H9 (cell line): ENCODE results near the gene AGXT. TPM values are rescaled to one million over a fixed set of nuclear protein-coding genes. Genes with fewer than 3 reads are reported as not detected.

Source experiments
- DNase-seq: peaks from one replicate; pipeline ENCODE4 v3.0.0-alpha.2; 2017
- H2AFZ ChIP-seq: one replicate; pipeline ENCODE4 v1.6.1; 2013; ENCODE audit warnings: mild to moderate bottlenecking, low read length, control low read depth, moderate library complexity
- H2AK5ac ChIP-seq: 2 replicates; pipeline ENCODE4 v1.6.1; 2013; ENCODE audit warnings: low read length, control low read depth, mixed read lengths; ENCODE audit not compliant: insufficient read length
- H2BK120ac ChIP-seq: one replicate; pipeline ENCODE4 v1.6.1; 2013; ENCODE audit warnings: low read depth, mild to moderate bottlenecking, low read length, control low read depth, inconsistent platforms; ENCODE audit not compliant: poor library complexity, severe bottlenecking
- H2BK12ac ChIP-seq: 2 replicates; pipeline ENCODE4 v1.6.1; 2013; ENCODE audit warnings: low read length, control low read depth, mixed read lengths, low read depth; ENCODE audit not compliant: insufficient read length
- H2BK15ac ChIP-seq: 2 replicates; pipeline ENCODE4 v1.6.1; 2013; ENCODE audit warnings: low read depth, low read length, control low read depth
- H2BK20ac ChIP-seq: one replicate; pipeline ENCODE4 v1.6.1; 2013; ENCODE audit warnings: low read depth, mild to moderate bottlenecking, low read length, control low read depth, inconsistent platforms; ENCODE audit not compliant: poor library complexity, severe bottlenecking
- H2BK5ac ChIP-seq: 2 replicates; pipeline ENCODE4 v1.6.1; 2013; ENCODE audit warnings: low read length, control low read depth, mixed read lengths; ENCODE audit not compliant: insufficient read length
- H3K14ac ChIP-seq: 2 replicates; pipeline ENCODE4 v1.6.1; 2013; ENCODE audit warnings: low read length, control low read depth; ENCODE audit not compliant: insufficient read depth
- H3K18ac ChIP-seq: 2 replicates; pipeline ENCODE4 v1.6.1; 2013; ENCODE audit warnings: low read depth, mild to moderate bottlenecking, mixed read lengths, low read length, control low read depth; ENCODE audit not compliant: insufficient read length
- H3K23ac ChIP-seq: 2 replicates; pipeline ENCODE4 v1.6.1; 2013; ENCODE audit warnings: low read length, control low read depth, mixed read lengths, low read depth; ENCODE audit not compliant: insufficient read length
- H3K23me2 ChIP-seq: 2 replicates; pipeline ENCODE4 v1.6.1; 2013; ENCODE audit warnings: low read depth, mild to moderate bottlenecking, mixed read lengths, low read length, control low read depth; ENCODE audit not compliant: insufficient read length, poor library complexity, severe bottlenecking
- H3K27ac ChIP-seq: 2 replicates; pipeline ENCODE4 v1.5.1; 2013; ENCODE audit warnings: low read length, control low read depth, mixed read lengths, low read depth; ENCODE audit not compliant: insufficient read length
- H3K27me3 ChIP-seq: 2 replicates; pipeline ENCODE4 v1.6.1; 2013; ENCODE audit warnings: low read length, control low read depth, inconsistent platforms; ENCODE audit not compliant: insufficient read depth
- H3K4ac ChIP-seq: 2 replicates; pipeline ENCODE4 v1.6.1; 2013; ENCODE audit warnings: low read depth, mild to moderate bottlenecking, control low read depth, inconsistent platforms, low read length, moderate library complexity
- H3K4me1 ChIP-seq: 2 replicates; pipeline ENCODE4 v1.6.1; 2013; ENCODE audit warnings: low read length, control low read depth, inconsistent platforms; ENCODE audit not compliant: insufficient read depth
- H3K4me2 ChIP-seq: 2 replicates; pipeline ENCODE4 v1.6.1; 2013; ENCODE audit warnings: low read length, control low read depth, mixed read lengths; ENCODE audit not compliant: insufficient read length, insufficient read depth
- H3K56ac ChIP-seq: 2 replicates; pipeline ENCODE4 v1.6.1; 2013; ENCODE audit warnings: low read depth, mild to moderate bottlenecking, mixed read lengths, low read length, control low read depth; ENCODE audit not compliant: insufficient read length
- H3K79me1 ChIP-seq: 2 replicates; pipeline ENCODE4 v1.6.1; 2013; ENCODE audit warnings: low read depth, mild to moderate bottlenecking, moderate library complexity, low read length, control low read depth, inconsistent platforms; ENCODE audit not compliant: insufficient read depth, poor library complexity, severe bottlenecking
- H3K79me2 ChIP-seq: 2 replicates; pipeline ENCODE4 v1.6.1; 2013; ENCODE audit warnings: low read length, control low read depth, inconsistent platforms; ENCODE audit not compliant: insufficient read depth
- H3K9ac ChIP-seq: 2 replicates; pipeline ENCODE4 v1.6.1; 2013; ENCODE audit warnings: low read length, control low read depth, mixed read lengths; ENCODE audit not compliant: insufficient read length; ENCODE audit errors: extremely low read depth
- H3K9me3 ChIP-seq: one replicate; pipeline ENCODE4 v1.6.1; 2013; ENCODE audit warnings: low read depth, low read length, inconsistent platforms; ENCODE audit not compliant: control insufficient read depth
- H3T11ph ChIP-seq: one replicate; pipeline ENCODE4 v1.6.1; 2013; ENCODE audit warnings: mild to moderate bottlenecking, low read length, control low read depth, inconsistent platforms
- H4K20me1 ChIP-seq: one replicate; pipeline ENCODE4 v1.6.1; 2013; ENCODE audit not compliant: control insufficient read depth, insufficient read length, insufficient read depth
- H4K5ac ChIP-seq: 2 replicates; pipeline ENCODE4 v1.6.1; 2013; ENCODE audit warnings: low read depth, mild to moderate bottlenecking, mixed read lengths, low read length, control low read depth; ENCODE audit not compliant: insufficient read length
- H4K8ac ChIP-seq: replicated peaks from 2 replicates; pipeline ENCODE4 v1.6.1; 2013; ENCODE audit warnings: low read length, control low read depth, mixed read lengths, low read depth; ENCODE audit not compliant: insufficient read length
- H4K91ac ChIP-seq: 2 replicates; pipeline ENCODE4 v1.6.1; 2013; ENCODE audit warnings: low read depth, mild to moderate bottlenecking, moderate library complexity, mixed read lengths, low read length, control low read depth; ENCODE audit not compliant: insufficient read length
- H3K27ac Mint-ChIP-seq, 3 experiments: 2 replicates in 2 of 3; 3 replicates in 1 of 3; pipeline ENCODE4 v1.8.0; 2020 to 2021; ENCODE audit warnings: mixed read lengths in 3 of 3, mild to moderate bottlenecking in 1 of 3, moderate library complexity in 1 of 3
- H3K27me3 Mint-ChIP-seq: 2 replicates; pipeline ENCODE4 v1.8.0; 2021; ENCODE audit warnings: low read depth, mild to moderate bottlenecking, moderate library complexity, mixed read lengths
- H3K36me3 Mint-ChIP-seq, 3 experiments: 2 replicates in 2 of 3; 3 replicates in 1 of 3; pipeline ENCODE4 v1.8.0; 2020 to 2021; ENCODE audit warnings: low read depth in 3 of 3, mixed read lengths in 3 of 3; ENCODE audit not compliant: insufficient read depth in 1 of 3
- H3K4me1 Mint-ChIP-seq, 2 experiments: 2 replicates each; pipeline ENCODE4 v1.8.0; 2020; ENCODE audit warnings: mixed read lengths in 2 of 2
- H3K4me3 Mint-ChIP-seq, 2 experiments: 2 replicates in 1 of 2; 3 replicates in 1 of 2; pipeline ENCODE4 v1.8.0; 2020 to 2021; ENCODE audit warnings: mild to moderate bottlenecking in 2 of 2, mixed read lengths in 2 of 2, moderate library complexity in 1 of 2
- H3K9me3 Mint-ChIP-seq, 2 experiments: 2 replicates in 1 of 2; 3 replicates in 1 of 2; pipeline ENCODE4 v1.8.0; 2020; ENCODE audit warnings: mild to moderate bottlenecking in 2 of 2, mixed read lengths in 2 of 2, moderate library complexity in 1 of 2
- WGBS: extraction: QIAGEN DNeasy Blood & Tissue Kit; methylation state at CpG from one replicate; pipeline ENCODE4 v1.1.7; 2013; ENCODE audit warnings: missing lambda C conversion rate, low lambda C conversion rate, mixed read lengths; ENCODE audit not compliant: insufficient read length; ENCODE audit errors: extremely low coverage; 5-methylcytosine and 5-hydroxymethylcytosine counted together
- total RNA-seq: library from RNA; stranded (reverse); gene quantifications from 2 replicates; pipeline ENCODE4 v1.2.1, GENCODE V29; 2021
- TF ChIP-seq, protein P1 (sequence below): fragments of 200-600 bp; sonication (generic); conservative IDR thresholded peaks from 3 replicates; pipeline ENCODE4 v1.8.0; 2021; ENCODE audit warnings: antibody characterized with exemption, mild to moderate bottlenecking

Gene AGXT
- total RNA-seq, 1 experiment from 2014 or later, result not detected

DNA sequence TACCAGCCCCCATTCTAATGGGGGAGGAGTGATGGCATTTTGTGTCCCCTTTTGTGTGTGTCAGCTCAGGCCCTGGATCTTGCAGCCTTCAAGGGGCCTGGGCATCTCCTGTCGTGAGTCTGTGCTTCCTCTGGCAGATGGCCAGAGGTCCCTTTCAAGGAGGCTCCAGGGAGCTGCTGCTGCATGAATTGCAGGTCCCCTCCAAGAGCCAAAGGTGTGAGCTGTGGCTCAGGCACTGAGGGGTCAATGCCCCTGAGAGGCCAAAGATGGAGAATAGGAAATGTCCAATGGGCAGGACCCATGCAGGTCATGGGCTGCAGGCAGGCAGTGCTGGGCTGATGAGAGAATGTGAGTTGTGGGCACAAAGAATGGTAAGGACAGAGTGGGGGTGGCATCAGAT, 16.9 kb downstream of the AGXT start:
- Histone ChIP-seq H3K4me2 (no peak overlapping the region), H3K79me1 (no peaks in the 10 kb centered on the region), H3T11ph (no peak overlapping the region), H2BK20ac (no peak overlapping the region), H4K5ac (no peak overlapping the region), H2BK12ac (no peak overlapping the region), H3K27me3 (no peaks in the 10 kb centered on the region), H4K8ac (no peak overlapping the region), H2BK15ac (no peak overlapping the region), H3K14ac (no peak overlapping the region), H2BK120ac (no peak overlapping the region), H3K4me1 (no peaks in the 10 kb centered on the region), H3K23me2 (no peaks in the 10 kb centered on the region), H3K27ac (no peak overlapping the region), H3K18ac (no peak overlapping the region), H3K56ac (no peak overlapping the region), H3K9ac (no peak overlapping the region), H3K4ac (no peak overlapping the region), H2BK5ac (no peak overlapping the region), H3K79me2 (no peaks in the 10 kb centered on the region), H3K9me3 (no peaks in the 10 kb centered on the region), H2AFZ (no peak overlapping the region), H3K23ac (no peak overlapping the region), H2AK5ac (no peak overlapping the region), H4K91ac (no peak overlapping the region), H4K20me1 (no peaks in the 10 kb centered on the region)
- TF ChIP-seq, protein P1, sequence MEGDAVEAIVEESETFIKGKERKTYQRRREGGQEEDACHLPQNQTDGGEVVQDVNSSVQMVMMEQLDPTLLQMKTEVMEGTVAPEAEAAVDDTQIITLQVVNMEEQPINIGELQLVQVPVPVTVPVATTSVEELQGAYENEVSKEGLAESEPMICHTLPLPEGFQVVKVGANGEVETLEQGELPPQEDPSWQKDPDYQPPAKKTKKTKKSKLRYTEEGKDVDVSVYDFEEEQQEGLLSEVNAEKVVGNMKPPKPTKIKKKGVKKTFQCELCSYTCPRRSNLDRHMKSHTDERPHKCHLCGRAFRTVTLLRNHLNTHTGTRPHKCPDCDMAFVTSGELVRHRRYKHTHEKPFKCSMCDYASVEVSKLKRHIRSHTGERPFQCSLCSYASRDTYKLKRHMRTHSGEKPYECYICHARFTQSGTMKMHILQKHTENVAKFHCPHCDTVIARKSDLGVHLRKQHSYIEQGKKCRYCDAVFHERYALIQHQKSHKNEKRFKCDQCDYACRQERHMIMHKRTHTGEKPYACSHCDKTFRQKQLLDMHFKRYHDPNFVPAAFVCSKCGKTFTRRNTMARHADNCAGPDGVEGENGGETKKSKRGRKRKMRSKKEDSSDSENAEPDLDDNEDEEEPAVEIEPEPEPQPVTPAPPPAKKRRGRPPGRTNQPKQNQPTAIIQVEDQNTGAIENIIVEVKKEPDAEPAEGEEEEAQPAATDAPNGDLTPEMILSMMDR, result no peak
- no peak for DNase-seq
- H3K27ac Mint-ChIP-seq, result no peak overlapping the region; a peak in 1 of 7 replicates
- no peaks in the 10 kb centered on the region; the same call in 1 of the 2 replicates for H3K27me3 Mint-ChIP-seq
- no CpG with 5 or more reads among the region's 1 CpG for WGBS
- H3K36me3 Mint-ChIP-seq, result no peaks in the 10 kb centered on the region
- no peaks in the 10 kb centered on the region for H3K9me3 Mint-ChIP-seq
- peaks cover 4 to 6% of the 10 kb centered on the region in 2 experiments for H3K4me1 Mint-ChIP-seq
- no peak overlapping the region for H3K4me3 Mint-ChIP-seq
